KOPT-K1 (cell line): ENCODE measurements around the gene SMYD3.

Experiments used
- H3K27ac ChIP-seq: fragments of 200-600 bp; sonication (generic); 2 replicates; pipeline ENCODE4 v1.5.1; 2016; ENCODE audit warnings: antibody characterized with exemption, mild to moderate bottlenecking, low read depth, low read length; ENCODE audit not compliant: poor library complexity, severe bottlenecking
- H3K36me3 ChIP-seq: fragments of 200-600 bp; sonication (generic); 2 replicates; pipeline ENCODE4 v1.5.1; 2017; ENCODE audit warnings: antibody characterized with exemption, mild to moderate bottlenecking, low read length, moderate library complexity; ENCODE audit not compliant: insufficient read depth
- H3K9me3 ChIP-seq: fragments of 200-600 bp; sonication (generic); 2 replicates; pipeline ENCODE4 v1.5.1; 2017; ENCODE audit warnings: antibody characterized with exemption, low read length, mild to moderate bottlenecking; ENCODE audit not compliant: insufficient read depth, poor library complexity, severe bottlenecking

The SMYD3 gene

GRCh38 chr1:246527402-246528088 lies 20.5 kb upstream of the SMYD3 start:
- H3K36me3 ChIP-seq: no peaks in the 10 kb centered on the region
- H3K9me3 ChIP-seq: peaks cover 23% of the 10 kb centered on the region
- no peak overlapping the region for H3K27ac ChIP-seq

GRCh38 chr1:246526915-246527314 lies 19.8 kb upstream of the SMYD3 start:
- peaks cover 30% of the 10 kb centered on the region for H3K9me3 ChIP-seq
- no peaks in the 10 kb centered on the region for H3K36me3 ChIP-seq
- no peak overlapping the region for H3K27ac ChIP-seq

- Histone ChIP-seq H3K27ac (no peak overlapping the region), H3K36me3 (no peaks in the 10 kb centered on the region), H3K9me3 (peaks cover 30% of the 10 kb centered on the region)
These were observed 19.3 kb upstream of the SMYD3 start for GRCh38 chr1:246526380-246526779.

GRCh38 chr1:246519514-246519913 lies 12.4 kb upstream of the SMYD3 start:
- no peaks in the 10 kb centered on the region for H3K36me3 ChIP-seq
- no peak overlapping the region for H3K27ac ChIP-seq
- H3K9me3 ChIP-seq: peaks cover 65% of the 10 kb centered on the region

GRCh38 chr1:246518456-246519205 lies 11.6 kb upstream of the SMYD3 start:
- H3K9me3 ChIP-seq: peaks cover 74% of the 10 kb centered on the region
- no peaks in the 10 kb centered on the region for H3K36me3 ChIP-seq
- H3K27ac ChIP-seq: no peak overlapping the region

- peaks cover 65% of the 10 kb centered on the region for H3K9me3 ChIP-seq
- no peaks in the 10 kb centered on the region for H3K36me3 ChIP-seq
- H3K27ac ChIP-seq: no peak overlapping the region
These were observed 10.3 kb upstream of the SMYD3 start for GRCh38 chr1:246517391-246517790.

- Histone ChIP-seq H3K27ac (no peak overlapping the region), H3K9me3 (peaks cover 59% of the 10 kb centered on the region), H3K36me3 (no peaks in the 10 kb centered on the region)
These were observed 9.0 kb upstream of the SMYD3 start for GRCh38 chr1:246516126-246516525.

- peaks cover 58% of the 10 kb centered on the region for H3K9me3 ChIP-seq
These were observed 8.4 kb upstream of the SMYD3 start for GRCh38 chr1:246515390-246516005.

GRCh38 chr1:246513619-246514343 lies 6.7 kb upstream of the SMYD3 start:
- peaks cover 41% of the 10 kb centered on the region for H3K9me3 ChIP-seq
- H3K27ac ChIP-seq: no peak overlapping the region
- H3K36me3 ChIP-seq: no peaks in the 10 kb centered on the region

More at GRCh38 chr1:246515390-246516005, 8.4 kb upstream of the SMYD3 start:
- H3K27ac ChIP-seq: no peak overlapping the region
- H3K36me3 ChIP-seq: no peaks in the 10 kb centered on the region

- Histone ChIP-seq H3K27ac (no peak overlapping the region), H3K36me3 (no peaks in the 10 kb centered on the region), H3K9me3 (peaks cover 40% of the 10 kb centered on the region)
These were observed 6.0 kb upstream of the SMYD3 start for GRCh38 chr1:246513041-246513440.

- H3K27ac ChIP-seq: no peak overlapping the region
- H3K9me3 ChIP-seq: peaks cover 40% of the 10 kb centered on the region
- no peaks in the 10 kb centered on the region for H3K36me3 ChIP-seq
These were observed 5.6 kb upstream of the SMYD3 start for GRCh38 chr1:246512635-246513034.

- Histone ChIP-seq H3K36me3 (no peaks in the 10 kb centered on the region), H3K9me3 (peaks cover 38% of the 10 kb centered on the region), H3K27ac (no peak overlapping the region)
These were observed 5.2 kb upstream of the SMYD3 start for GRCh38 chr1:246512230-246512629.

GRCh38 chr1:246511203-246511602 lies 4.1 kb upstream of the SMYD3 start:
- Histone ChIP-seq H3K9me3 (peaks cover 28% of the 10 kb centered on the region), H3K36me3 (no peaks in the 10 kb centered on the region), H3K27ac (no peak overlapping the region)

GRCh38 chr1:246510147-246511030 lies 3.3 kb upstream of the SMYD3 start:
- peaks cover 3% of the 10 kb centered on the region; the same call in 1 of the 2 replicates for H3K36me3 ChIP-seq
- peaks cover 20% of the 10 kb centered on the region for H3K9me3 ChIP-seq
- no peak overlapping the region for H3K27ac ChIP-seq
